ENCODE data around the gene NPHP3.

Gene NPHP3

GRCh38 chr3:132660052-132660810 lies 62.0 kb downstream of the NPHP3 start, which contains the start of gene UBA5 (continued):
- TF ChIP-seq BCL11A (tag by site-specific recombination; IDR thresholded peaks at IDR 0.05; ENCODE audit: low read depth) (no peak; the same call in 1 of the 2 replicates), FEZF1 (tag by site-specific recombination; IDR thresholded peaks at IDR 0.05) (no peak), ZNF157 (tag by site-specific recombination; IDR thresholded peaks at IDR 0.05) (no peak), ZNF704 (tag by site-specific recombination; IDR thresholded peaks at IDR 0.05) (no peak), ZNF391 (tag by site-specific recombination; IDR thresholded peaks at IDR 0.05; ENCODE audit: borderline replicate concordance, low read depth) (0 out of 2 replicates have a peak, but pooled peaks have one; percentile 25), KLF17 (tag by site-specific recombination; IDR thresholded peaks at IDR 0.05) (no peak), ZBTB48 (tag by site-specific recombination; IDR thresholded peaks at IDR 0.05) (no peak), ZNF558 (tag by site-specific recombination; IDR thresholded peaks at IDR 0.05) (no peak), ZNF341 (tag by site-specific recombination; IDR thresholded peaks at IDR 0.05; ENCODE audit: low read depth) (peak; percentile 54; the same call in 1 of the 2 replicates), ZNF585B (tag by site-specific recombination; IDR thresholded peaks at IDR 0.05) (no peak), ZNF658 (tag by site-specific recombination; IDR thresholded peaks at IDR 0.05) (no peak), ZBTB10 (tag by site-specific recombination; IDR thresholded peaks at IDR 0.05) (no peak), ZNF354C (tag by site-specific recombination; IDR thresholded peaks at IDR 0.05; ENCODE audit: borderline replicate concordance, low read depth) (no peak), ZSCAN16 (tag by site-specific recombination; IDR thresholded peaks at IDR 0.05) (no peak), ZIC2 (tag by site-specific recombination; IDR thresholded peaks at IDR 0.05) (no peak)
- TF ChIP-seq, protein P1, sequence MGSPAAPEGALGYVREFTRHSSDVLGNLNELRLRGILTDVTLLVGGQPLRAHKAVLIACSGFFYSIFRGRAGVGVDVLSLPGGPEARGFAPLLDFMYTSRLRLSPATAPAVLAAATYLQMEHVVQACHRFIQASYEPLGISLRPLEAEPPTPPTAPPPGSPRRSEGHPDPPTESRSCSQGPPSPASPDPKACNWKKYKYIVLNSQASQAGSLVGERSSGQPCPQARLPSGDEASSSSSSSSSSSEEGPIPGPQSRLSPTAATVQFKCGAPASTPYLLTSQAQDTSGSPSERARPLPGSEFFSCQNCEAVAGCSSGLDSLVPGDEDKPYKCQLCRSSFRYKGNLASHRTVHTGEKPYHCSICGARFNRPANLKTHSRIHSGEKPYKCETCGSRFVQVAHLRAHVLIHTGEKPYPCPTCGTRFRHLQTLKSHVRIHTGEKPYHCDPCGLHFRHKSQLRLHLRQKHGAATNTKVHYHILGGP (tag by site-specific recombination; IDR thresholded peaks at IDR 0.05), result no peak
- TF ChIP-seq, protein P2, sequence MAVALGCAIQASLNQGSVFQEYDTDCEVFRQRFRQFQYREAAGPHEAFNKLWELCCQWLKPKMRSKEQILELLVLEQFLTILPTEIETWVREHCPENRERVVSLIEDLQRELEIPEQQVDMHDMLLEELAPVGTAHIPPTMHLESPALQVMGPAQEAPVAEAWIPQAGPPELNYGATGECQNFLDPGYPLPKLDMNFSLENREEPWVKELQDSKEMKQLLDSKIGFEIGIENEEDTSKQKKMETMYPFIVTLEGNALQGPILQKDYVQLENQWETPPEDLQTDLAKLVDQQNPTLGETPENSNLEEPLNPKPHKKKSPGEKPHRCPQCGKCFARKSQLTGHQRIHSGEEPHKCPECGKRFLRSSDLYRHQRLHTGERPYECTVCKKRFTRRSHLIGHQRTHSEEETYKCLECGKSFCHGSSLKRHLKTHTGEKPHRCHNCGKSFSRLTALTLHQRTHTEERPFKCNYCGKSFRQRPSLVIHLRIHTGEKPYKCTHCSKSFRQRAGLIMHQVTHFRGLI (tag by site-specific recombination; IDR thresholded peaks at IDR 0.05), result no peak
